ENCODE data around the gene SLC16A1.

GRCh38 chr1:112902221-112902620 lies 53.8 kb downstream of the SLC16A1 start:
- TF ChIP-seq EZH2 (IDR thresholded peaks at IDR 0.05; ENCODE audit: borderline replicate concordance, low read depth, low read length, poor library complexity, severe bottlenecking), result no peak
- TF ChIP-seq, protein P1, sequence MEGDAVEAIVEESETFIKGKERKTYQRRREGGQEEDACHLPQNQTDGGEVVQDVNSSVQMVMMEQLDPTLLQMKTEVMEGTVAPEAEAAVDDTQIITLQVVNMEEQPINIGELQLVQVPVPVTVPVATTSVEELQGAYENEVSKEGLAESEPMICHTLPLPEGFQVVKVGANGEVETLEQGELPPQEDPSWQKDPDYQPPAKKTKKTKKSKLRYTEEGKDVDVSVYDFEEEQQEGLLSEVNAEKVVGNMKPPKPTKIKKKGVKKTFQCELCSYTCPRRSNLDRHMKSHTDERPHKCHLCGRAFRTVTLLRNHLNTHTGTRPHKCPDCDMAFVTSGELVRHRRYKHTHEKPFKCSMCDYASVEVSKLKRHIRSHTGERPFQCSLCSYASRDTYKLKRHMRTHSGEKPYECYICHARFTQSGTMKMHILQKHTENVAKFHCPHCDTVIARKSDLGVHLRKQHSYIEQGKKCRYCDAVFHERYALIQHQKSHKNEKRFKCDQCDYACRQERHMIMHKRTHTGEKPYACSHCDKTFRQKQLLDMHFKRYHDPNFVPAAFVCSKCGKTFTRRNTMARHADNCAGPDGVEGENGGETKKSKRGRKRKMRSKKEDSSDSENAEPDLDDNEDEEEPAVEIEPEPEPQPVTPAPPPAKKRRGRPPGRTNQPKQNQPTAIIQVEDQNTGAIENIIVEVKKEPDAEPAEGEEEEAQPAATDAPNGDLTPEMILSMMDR (conservative IDR thresholded peaks at IDR 0.05; ENCODE audit: low read depth, low read length), result no peak
